ENCODE measurements around the gene ARL3.
"Not testable (repeated sequence)": the region's sequence is repeated elsewhere in the genome, so short reads cannot be mapped to it uniquely, and the experiment has no call there.

Gene ARL3

GRCh38 chr10:102713814-102714620 is at the start of gene ARL3:
Gene ARL3, minus strand, starts transcription at chr10:102714397. Its CDS starts 122 bp downstream, at chr10:102714275.
- peak; percentile 93 for DNase-seq

- no peak for DNase-seq
These were observed 48.9 kb upstream of the ARL3 start for GRCh38 chr10:102763037-102763607.

- DNase-seq: no peak
These were observed 48.3 kb upstream of the ARL3 start for GRCh38 chr10:102762401-102763015.

GRCh38 chr10:102761981-102762380 is 47.8 kb upstream of the ARL3 start:
- DNase-seq: no peak

GRCh38 chr10:102759497-102760210 is 45.5 kb upstream of the ARL3 start:
- DNase-seq: no peak

- not testable (repeated sequence) for DNase-seq
These were observed 44.7 kb upstream of the ARL3 start for GRCh38 chr10:102758933-102759262.

- no peak for DNase-seq
These were observed 44.2 kb upstream of the ARL3 start for GRCh38 chr10:102758240-102758932.

- no peak for DNase-seq
These were observed 43.1 kb upstream of the ARL3 start for GRCh38 chr10:102757323-102757722.

GRCh38 chr10:102753718-102754117 is 39.5 kb upstream of the ARL3 start:
- no peak for DNase-seq

- DNase-seq: no peak
These were observed 38.9 kb upstream of the ARL3 start for GRCh38 chr10:102752934-102753664.

- no peak for DNase-seq
These were observed 38.2 kb upstream of the ARL3 start for GRCh38 chr10:102752266-102752930.

GRCh38 chr10:102745157-102745556 is 31.0 kb upstream of the ARL3 start:
- no peak for DNase-seq

GRCh38 chr10:102744374-102745051 is 30.3 kb upstream of the ARL3 start:
- DNase-seq: no peak

GRCh38 chr10:102743588-102744373 is 29.6 kb upstream of the ARL3 start, which contains the start of gene WBP1L:
Gene WBP1L, plus strand, starts transcription at chr10:102743948. Its CDS starts 106 bp downstream, at chr10:102744054.
- peak; percentile 96 for DNase-seq

GRCh38 chr10:102743078-102743587 is 28.9 kb upstream of the ARL3 start:
- DNase-seq: no peak

- not testable (repeated sequence) for DNase-seq
These were observed 28.1 kb upstream of the ARL3 start for GRCh38 chr10:102742313-102742712.

- no peak for DNase-seq
These were observed 27.6 kb upstream of the ARL3 start for GRCh38 chr10:102741726-102742237.

- no peak for DNase-seq
These were observed 26.0 kb upstream of the ARL3 start for GRCh38 chr10:102740229-102740628.

GRCh38 chr10:102738692-102739121 is 24.5 kb upstream of the ARL3 start:
- DNase-seq: no peak
